Measurements from ENCODE around the gene DUSP16. TPM values are rescaled to one million over a fixed set of nuclear protein-coding genes. Genes with fewer than 3 reads are reported as not detected.
"Not testable (repeated sequence)": the region's sequence is repeated elsewhere in the genome, so short reads cannot be mapped to it uniquely, and the experiment has no call there.

The DUSP16 gene
- total RNA-seq, 1 donor from 2014 or later, result 20.4 TPM

DNA sequence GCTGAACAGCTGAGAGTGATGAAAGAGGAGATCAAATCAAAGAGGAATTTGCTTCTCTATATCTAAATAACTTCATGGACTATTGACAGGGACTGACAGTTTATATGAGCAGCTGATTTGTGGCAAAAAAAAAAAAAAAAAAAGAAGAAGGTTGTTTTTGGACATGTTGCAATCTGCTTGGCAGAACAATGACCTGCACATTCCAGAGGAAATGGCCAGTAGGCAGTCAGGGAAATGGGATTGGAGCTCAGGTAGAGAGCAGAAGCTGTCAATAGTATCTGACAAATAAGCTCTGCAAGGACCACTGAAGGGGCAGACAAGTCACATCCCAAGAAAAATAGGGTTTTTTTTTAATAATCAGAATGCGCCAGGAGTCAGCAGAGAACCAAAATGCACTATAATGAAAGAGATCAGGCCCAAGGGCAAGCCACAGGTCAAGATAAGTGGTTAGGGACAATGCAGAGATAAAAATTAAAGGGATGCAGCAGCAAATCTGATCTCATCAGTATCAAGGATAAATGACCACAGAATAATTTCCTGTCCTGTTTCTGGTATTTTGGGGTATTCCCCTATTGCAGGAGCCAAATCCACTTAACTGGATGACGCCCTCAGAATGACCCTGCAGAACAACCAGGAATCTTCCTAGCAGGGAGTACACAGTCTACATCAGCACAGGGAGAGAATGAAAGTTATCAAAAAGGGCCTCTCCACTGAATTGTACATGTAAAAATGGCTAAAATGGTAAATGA, 22.6 kb upstream of the DUSP16 start:
- H3K36me3 ChIP-seq (ENCODE audit: control insufficient read depth in 3 of 3, insufficient read depth in 3 of 3, low read length in 3 of 3), result no peaks in the 10 kb centered on the region
- no peak overlapping the region for H3K9ac ChIP-seq (ENCODE audit: low read depth in 1 of 3, low read length in 3 of 3)
- H3K27ac ChIP-seq (ENCODE audit: low read depth, low read length), result no peak overlapping the region
- no peak overlapping the region for H3K4me3 ChIP-seq (ENCODE audit: low read length in 3 of 3)
- no peaks in the 10 kb centered on the region for H3K9me3 ChIP-seq (ENCODE audit: control insufficient read depth in 3 of 3, low read length in 3 of 3)
- H3K4me1 ChIP-seq (ENCODE audit: control insufficient read depth in 3 of 3, insufficient read depth in 3 of 3, low read length in 3 of 3), result no peaks in the 10 kb centered on the region
- peaks cover 0 to 3% (median 0%) of the 10 kb centered on the region in 3 donors for H3K27me3 ChIP-seq (ENCODE audit: control insufficient read depth in 3 of 3, insufficient read depth in 3 of 3, low read length in 3 of 3)

GRCh38 chr12:12583510-12584178, 21.0 kb upstream of the DUSP16 start:
- H3K4me3 ChIP-seq (ENCODE audit: low read length in 3 of 3), result no peak overlapping the region

DNA sequence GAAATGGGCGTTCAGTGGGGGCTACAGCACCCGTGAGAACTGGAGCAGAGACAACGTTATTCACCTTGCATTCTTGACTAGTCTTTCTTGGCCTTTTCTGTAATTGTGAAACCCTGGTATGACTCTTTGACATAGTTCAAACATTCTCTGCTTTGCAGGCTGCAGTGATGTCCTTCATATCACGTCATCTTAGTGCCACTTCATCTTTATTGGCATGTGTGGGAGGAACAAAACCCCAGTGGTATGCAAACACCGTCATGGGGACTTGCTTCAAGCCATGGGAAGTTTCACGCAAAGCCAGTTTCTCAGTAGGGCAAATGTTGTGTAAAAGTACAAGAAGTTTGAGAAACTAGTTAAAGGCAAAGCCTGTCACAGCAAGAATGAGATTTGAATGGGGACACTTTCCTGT, 20.2 kb upstream of the DUSP16 start:
- H3K4me3 ChIP-seq (ENCODE audit: low read length in 3 of 3), result no peak overlapping the region
- no peaks in the 10 kb centered on the region for H3K4me1 ChIP-seq (ENCODE audit: control insufficient read depth in 3 of 3, insufficient read depth in 3 of 3, low read length in 3 of 3)
- H3K27ac ChIP-seq (ENCODE audit: low read depth, low read length), result no peak overlapping the region
- H3K36me3 ChIP-seq (ENCODE audit: control insufficient read depth in 3 of 3, insufficient read depth in 3 of 3, low read length in 3 of 3), result no peaks in the 10 kb centered on the region
- H3K9ac ChIP-seq (ENCODE audit: low read depth in 1 of 3, low read length in 3 of 3), result no peak overlapping the region
- no peaks in the 10 kb centered on the region for H3K27me3 ChIP-seq (ENCODE audit: control insufficient read depth in 3 of 3, insufficient read depth in 3 of 3, low read length in 3 of 3)
- no peaks in the 10 kb centered on the region for H3K9me3 ChIP-seq (ENCODE audit: control insufficient read depth in 3 of 3, low read length in 3 of 3)

More at GRCh38 chr12:12583510-12584178, 21.0 kb upstream of the DUSP16 start:
- no peaks in the 10 kb centered on the region for H3K27me3 ChIP-seq (ENCODE audit: control insufficient read depth in 3 of 3, insufficient read depth in 3 of 3, low read length in 3 of 3)
- no peak overlapping the region for H3K27ac ChIP-seq (ENCODE audit: low read depth, low read length)
- no peaks in the 10 kb centered on the region for H3K36me3 ChIP-seq (ENCODE audit: control insufficient read depth in 3 of 3, insufficient read depth in 3 of 3, low read length in 3 of 3)
- no peaks in the 10 kb centered on the region for H3K9me3 ChIP-seq (ENCODE audit: control insufficient read depth in 3 of 3, low read length in 3 of 3)
- H3K4me1 ChIP-seq (ENCODE audit: control insufficient read depth in 3 of 3, insufficient read depth in 3 of 3, low read length in 3 of 3), result no peaks in the 10 kb centered on the region
- H3K9ac ChIP-seq (ENCODE audit: low read depth in 1 of 3, low read length in 3 of 3), result no peak overlapping the region

GRCh38 chr12:12582193-12582881, 19.7 kb upstream of the DUSP16 start:
- Histone ChIP-seq H3K9ac (ENCODE audit: low read depth in 1 of 3, low read length in 3 of 3) (no peak overlapping the region), H3K36me3 (ENCODE audit: control insufficient read depth in 3 of 3, insufficient read depth in 3 of 3, low read length in 3 of 3) (no peaks in the 10 kb centered on the region), H3K4me3 (ENCODE audit: low read length in 3 of 3) (no peak overlapping the region), H3K4me1 (ENCODE audit: control insufficient read depth in 3 of 3, insufficient read depth in 3 of 3, low read length in 3 of 3) (no peaks in the 10 kb centered on the region), H3K27ac (ENCODE audit: low read depth, low read length) (no peak overlapping the region), H3K9me3 (ENCODE audit: control insufficient read depth in 3 of 3, low read length in 3 of 3) (no peaks in the 10 kb centered on the region), H3K27me3 (ENCODE audit: control insufficient read depth in 3 of 3, insufficient read depth in 3 of 3, low read length in 3 of 3) (no peaks in the 10 kb centered on the region)

- H3K27ac ChIP-seq (ENCODE audit: low read depth, low read length); H3K27me3 ChIP-seq (ENCODE audit: control insufficient read depth in 3 of 3, insufficient read depth in 3 of 3, low read length in 3 of 3); H3K9me3 ChIP-seq (ENCODE audit: control insufficient read depth in 3 of 3, low read length in 3 of 3); H3K4me3 ChIP-seq (ENCODE audit: low read length in 3 of 3); H3K36me3 ChIP-seq (ENCODE audit: control insufficient read depth in 3 of 3, insufficient read depth in 3 of 3, low read length in 3 of 3); H3K4me1 ChIP-seq (ENCODE audit: control insufficient read depth in 3 of 3, insufficient read depth in 3 of 3, low read length in 3 of 3); H3K9ac ChIP-seq (ENCODE audit: low read depth in 1 of 3, low read length in 3 of 3): not testable (repeated sequence)
These were observed 18.1 kb upstream of the DUSP16 start for GRCh38 chr12:12580716-12581115.

DNA sequence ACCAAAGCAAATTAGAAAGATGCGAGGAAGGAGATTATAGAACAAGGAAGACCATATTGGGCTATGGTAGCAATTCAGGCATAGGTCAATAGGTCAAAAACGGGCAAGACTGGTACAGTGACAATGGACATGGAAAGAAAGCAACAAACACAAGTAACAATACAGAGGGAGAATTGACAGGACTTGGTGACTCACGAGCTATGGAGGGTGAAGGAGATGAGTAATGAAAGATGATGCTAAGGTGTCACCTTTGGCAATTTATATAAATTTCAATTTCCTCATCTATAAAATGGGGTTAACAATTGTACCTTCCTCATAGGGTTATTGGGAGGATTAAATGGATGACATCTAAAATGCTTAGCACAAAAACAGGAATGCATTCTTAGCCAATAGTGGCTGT, 15.1 kb upstream of the DUSP16 start:
- Histone ChIP-seq H3K27me3 (ENCODE audit: control insufficient read depth in 3 of 3, insufficient read depth in 3 of 3, low read length in 3 of 3) (no peaks in the 10 kb centered on the region), H3K36me3 (ENCODE audit: control insufficient read depth in 3 of 3, insufficient read depth in 3 of 3, low read length in 3 of 3) (no peaks in the 10 kb centered on the region), H3K4me3 (ENCODE audit: low read length in 3 of 3) (no peak overlapping the region), H3K27ac (ENCODE audit: low read depth, low read length) (no peak overlapping the region), H3K9me3 (ENCODE audit: control insufficient read depth in 3 of 3, low read length in 3 of 3) (no peaks in the 10 kb centered on the region), H3K4me1 (ENCODE audit: control insufficient read depth in 3 of 3, insufficient read depth in 3 of 3, low read length in 3 of 3) (no peaks in the 10 kb centered on the region), H3K9ac (ENCODE audit: low read depth in 1 of 3, low read length in 3 of 3) (no peak overlapping the region)

DNA sequence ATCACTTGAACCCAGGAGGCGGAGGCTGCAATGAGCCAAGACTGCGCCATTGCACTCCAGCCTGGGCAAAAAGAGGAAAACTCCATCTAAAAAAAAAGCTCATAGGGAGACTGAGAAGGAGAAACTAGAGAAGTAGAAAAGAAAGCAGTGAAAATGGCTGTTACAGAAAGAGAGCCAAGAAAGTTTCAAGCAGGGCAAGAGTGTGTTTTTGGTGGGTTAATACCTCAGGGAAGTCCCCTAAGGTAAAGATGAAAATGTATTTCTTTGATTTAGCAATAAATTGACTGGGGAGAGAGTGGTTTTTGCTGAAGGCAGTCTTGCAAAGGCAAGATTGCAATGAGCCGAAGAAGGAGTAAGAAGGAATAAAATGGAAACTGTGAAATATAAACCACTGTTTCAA, 10.0 kb upstream of the DUSP16 start:
- no peaks in the 10 kb centered on the region for H3K36me3 ChIP-seq (ENCODE audit: control insufficient read depth in 3 of 3, insufficient read depth in 3 of 3, low read length in 3 of 3)
- no peaks in the 10 kb centered on the region for H3K27me3 ChIP-seq (ENCODE audit: control insufficient read depth in 3 of 3, insufficient read depth in 3 of 3, low read length in 3 of 3)
- no peaks in the 10 kb centered on the region for H3K4me1 ChIP-seq (ENCODE audit: control insufficient read depth in 3 of 3, insufficient read depth in 3 of 3, low read length in 3 of 3)
- no peak overlapping the region for H3K27ac ChIP-seq (ENCODE audit: low read depth, low read length)
- no peaks in the 10 kb centered on the region for H3K9me3 ChIP-seq (ENCODE audit: control insufficient read depth in 3 of 3, low read length in 3 of 3)
- no peak overlapping the region for H3K4me3 ChIP-seq (ENCODE audit: low read length in 3 of 3)
- no peak overlapping the region for H3K9ac ChIP-seq (ENCODE audit: low read depth in 1 of 3, low read length in 3 of 3)

DNA sequence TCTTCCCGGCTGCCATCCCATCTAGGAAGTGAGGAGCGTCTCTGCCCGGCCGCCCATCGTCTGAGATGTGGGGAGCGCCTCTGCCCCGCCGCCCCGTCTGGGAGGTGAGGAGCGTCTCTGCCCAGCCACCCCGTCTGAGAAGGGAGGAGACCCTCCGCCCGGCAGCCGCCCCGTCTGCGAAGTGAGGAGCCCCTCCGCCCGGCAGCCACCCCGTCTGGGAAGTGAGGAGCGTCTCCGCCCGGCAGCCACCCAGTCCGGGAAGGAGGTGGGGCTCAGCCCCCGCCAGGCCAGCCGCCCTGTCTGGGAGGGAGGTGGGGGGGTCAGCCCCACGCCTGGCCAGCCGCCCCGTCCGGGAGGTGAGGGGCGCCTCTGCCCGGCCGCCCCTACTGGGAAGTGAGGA, 3.3 kb upstream of the DUSP16 start:
- H3K27ac ChIP-seq (ENCODE audit: low read depth, low read length); H3K4me3 ChIP-seq (ENCODE audit: low read length in 3 of 3); H3K4me1 ChIP-seq (ENCODE audit: control insufficient read depth in 3 of 3, insufficient read depth in 3 of 3, low read length in 3 of 3); H3K27me3 ChIP-seq (ENCODE audit: control insufficient read depth in 3 of 3, insufficient read depth in 3 of 3, low read length in 3 of 3); H3K9me3 ChIP-seq (ENCODE audit: control insufficient read depth in 3 of 3, low read length in 3 of 3); H3K9ac ChIP-seq (ENCODE audit: low read depth in 1 of 3, low read length in 3 of 3); H3K36me3 ChIP-seq (ENCODE audit: control insufficient read depth in 3 of 3, insufficient read depth in 3 of 3, low read length in 3 of 3): not testable (repeated sequence)

- no peak overlapping the region for H3K27ac ChIP-seq (ENCODE audit: low read depth, low read length)
These were observed 2.2 kb upstream of the DUSP16 start for GRCh38 chr12:12564911-12565310.

More at GRCh38 chr12:12564911-12565310, 2.2 kb upstream of the DUSP16 start:
- Histone ChIP-seq H3K4me1 (ENCODE audit: control insufficient read depth in 3 of 3, insufficient read depth in 3 of 3, low read length in 3 of 3) (peaks cover 10 to 17% (median 16%) of the 10 kb centered on the region in 3 donors), H3K9me3 (ENCODE audit: control insufficient read depth in 3 of 3, low read length in 3 of 3) (no peaks in the 10 kb centered on the region), H3K9ac (ENCODE audit: low read depth in 1 of 3, low read length in 3 of 3) (no peak overlapping the region), H3K27me3 (ENCODE audit: control insufficient read depth in 3 of 3, insufficient read depth in 3 of 3, low read length in 3 of 3) (no peaks in the 10 kb centered on the region), H3K36me3 (ENCODE audit: control insufficient read depth in 3 of 3, insufficient read depth in 3 of 3, low read length in 3 of 3) (no peaks in the 10 kb centered on the region), H3K4me3 (ENCODE audit: low read length in 3 of 3) (no peak overlapping the region)

Measured in skeletal muscle tissue (tissue), 4 donors.